GM21576 (cell line): ENCODE data around the gene DISC1.

Source experiments
- ATAC-seq: cut with Tn5 transposase; IDR thresholded peaks from one replicate; pipeline ENCODE4 v1.9.1; 2021; ENCODE audit warnings: mild to moderate bottlenecking, moderate library complexity; ENCODE audit not compliant: unreplicated experiment

Gene DISC1

DNA sequence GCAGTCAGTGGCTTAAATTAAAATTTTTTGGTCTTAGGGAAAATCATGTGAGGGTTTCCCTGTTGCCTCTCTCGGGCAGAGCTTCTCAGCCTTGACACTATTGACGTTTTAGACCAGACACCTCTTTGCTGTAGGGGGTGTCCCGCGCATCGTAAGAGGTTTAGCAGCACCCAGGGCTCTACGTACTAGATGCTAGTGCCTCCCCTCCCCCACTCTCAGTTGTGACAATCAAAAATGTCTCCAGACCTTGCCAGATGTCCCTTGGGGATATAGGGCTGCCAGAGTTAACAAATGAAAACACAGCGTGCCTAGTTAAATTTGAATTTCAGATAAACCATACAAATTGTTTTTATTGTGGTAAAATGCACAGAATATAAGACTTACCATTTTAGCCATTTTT lies 293.3 kb downstream of the DISC1 start:
- ATAC-seq: no peak

DNA sequence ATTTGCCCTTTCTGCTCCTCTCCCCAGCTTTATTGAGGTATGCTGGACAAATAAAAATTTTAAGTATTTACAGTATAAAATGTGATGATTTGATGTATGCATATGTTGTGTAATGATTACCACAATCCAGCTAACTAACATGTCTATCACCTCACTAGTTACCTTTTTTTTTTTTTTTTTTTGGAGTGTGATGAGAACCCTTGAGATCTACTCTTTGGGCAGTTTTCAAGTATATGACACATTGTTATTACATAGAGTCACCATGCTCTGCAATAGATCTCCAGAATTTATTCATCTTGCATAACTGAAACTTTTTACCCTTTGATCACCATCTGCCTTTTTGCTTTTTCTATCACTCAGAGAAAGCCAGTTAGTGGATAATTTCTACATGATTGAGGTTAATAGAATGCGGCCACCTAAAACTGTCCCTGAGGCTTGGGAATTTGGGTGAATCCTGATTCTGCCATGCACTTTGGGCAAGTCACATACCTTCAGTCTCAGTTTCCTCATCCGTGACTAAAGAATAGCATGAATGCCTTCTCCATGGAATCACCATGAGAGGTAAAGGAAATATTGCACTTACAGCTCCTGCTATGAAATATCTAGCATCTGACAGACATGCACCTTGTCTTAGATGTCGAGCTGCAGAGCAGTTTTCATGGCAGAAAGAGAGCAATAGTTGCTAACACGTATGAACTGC lies 295.2 kb downstream of the DISC1 start:
- ATAC-seq: no peak

DNA sequence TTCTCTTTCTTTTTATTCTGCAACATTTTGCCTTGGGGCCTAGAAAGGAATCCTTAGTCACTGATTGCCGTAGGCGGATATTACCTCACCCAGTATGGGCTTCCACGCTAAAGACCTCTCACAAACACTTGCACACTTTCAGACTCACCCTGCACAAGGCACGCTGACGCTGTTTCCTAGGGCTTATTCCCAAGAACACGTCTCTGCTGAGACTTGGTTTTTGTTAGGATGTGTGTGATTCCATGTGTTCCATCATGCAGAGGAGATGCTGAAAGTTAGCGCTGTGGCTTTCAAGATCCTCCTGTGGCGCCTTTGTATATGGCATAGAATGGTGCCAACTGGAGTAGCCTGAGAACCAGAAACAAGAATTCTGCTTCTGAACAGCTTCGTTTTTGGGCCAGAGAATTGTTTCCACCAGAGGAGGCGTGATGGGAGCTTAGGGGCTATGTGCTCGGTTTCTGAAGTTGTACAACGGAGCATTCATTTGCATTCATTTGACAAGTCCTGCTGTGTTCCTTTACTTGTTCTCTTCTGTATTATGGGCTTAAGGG lies 297.0 kb downstream of the DISC1 start:
- no peak for ATAC-seq

DNA sequence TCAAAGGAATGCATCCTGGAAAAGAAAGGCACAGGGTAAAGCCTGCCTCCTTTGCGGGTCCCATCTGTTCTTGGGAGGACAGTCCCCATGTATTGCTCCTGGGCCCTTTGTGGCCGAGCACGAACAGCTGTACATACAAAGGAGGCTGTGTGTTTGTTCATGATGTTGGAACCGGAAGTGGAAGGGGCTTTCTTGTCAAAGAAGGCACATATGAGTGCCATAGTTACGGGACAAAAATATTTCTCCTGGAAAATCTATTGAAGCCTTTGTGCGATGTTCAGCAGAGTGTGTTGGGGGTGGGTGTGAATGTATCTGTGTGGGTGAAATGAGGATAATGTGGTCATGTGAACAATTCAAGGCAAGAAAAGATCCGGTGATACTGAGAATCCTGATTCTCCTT lies 297.6 kb downstream of the DISC1 start:
- ATAC-seq: no peak

DNA sequence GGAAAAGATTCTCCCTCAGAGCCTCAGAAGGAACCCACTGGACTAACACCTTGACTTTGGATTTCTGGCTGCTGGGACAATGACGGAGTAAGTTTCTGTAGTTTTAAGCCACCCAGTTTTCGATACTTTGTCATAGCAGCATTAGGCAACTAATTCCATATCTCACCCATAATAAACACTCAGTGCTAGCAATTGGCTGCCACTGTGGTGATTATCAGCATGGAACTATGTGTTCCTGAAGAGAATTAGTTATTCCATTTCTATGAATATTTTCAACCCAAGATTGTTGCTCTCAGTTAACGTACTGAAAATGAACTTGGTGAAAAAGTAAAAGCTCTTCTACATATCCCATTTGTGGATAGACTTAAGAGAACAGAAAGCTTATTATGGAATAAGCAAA lies 299.3 kb downstream of the DISC1 start:
- ATAC-seq: no peak

DNA sequence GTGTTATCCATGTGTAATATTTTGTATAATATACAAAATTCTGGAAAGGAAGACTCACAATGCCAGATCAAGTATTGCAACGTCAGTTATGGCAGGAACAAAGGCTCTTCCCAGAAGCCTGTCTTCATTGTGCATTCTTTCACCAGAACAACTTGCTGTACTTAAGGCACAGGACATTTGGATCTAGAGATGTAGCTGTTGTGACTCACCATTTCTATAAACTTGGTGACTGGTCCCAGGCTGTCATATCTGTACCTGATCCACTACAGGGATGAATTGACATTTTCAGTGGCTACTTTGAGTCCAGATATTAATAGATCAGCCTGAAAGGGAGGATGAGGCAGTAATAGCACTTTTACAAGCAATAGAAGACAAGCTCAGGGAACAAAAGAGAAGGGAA lies 299.8 kb downstream of the DISC1 start:
- ATAC-seq: no peak

DNA sequence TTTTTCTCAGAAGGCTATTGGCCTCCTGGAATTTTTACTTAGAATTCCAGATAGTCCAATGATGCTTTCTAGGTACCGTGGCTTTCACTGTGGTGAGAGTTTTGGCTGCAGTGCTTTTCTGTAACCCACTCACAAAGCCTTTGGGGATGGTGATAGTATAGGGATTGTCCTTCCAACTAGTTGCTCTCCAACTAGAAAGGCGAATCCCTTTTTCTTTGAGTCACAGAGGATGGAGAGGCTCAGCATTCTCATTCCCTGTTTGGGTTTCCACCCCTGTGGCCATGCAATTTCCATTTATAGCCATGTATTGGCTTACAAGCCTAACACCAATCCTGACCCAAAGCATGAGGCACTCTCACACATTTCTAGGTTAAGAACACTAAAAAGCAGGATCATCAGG lies 300.3 kb downstream of the DISC1 start:
- no peak for ATAC-seq

DNA sequence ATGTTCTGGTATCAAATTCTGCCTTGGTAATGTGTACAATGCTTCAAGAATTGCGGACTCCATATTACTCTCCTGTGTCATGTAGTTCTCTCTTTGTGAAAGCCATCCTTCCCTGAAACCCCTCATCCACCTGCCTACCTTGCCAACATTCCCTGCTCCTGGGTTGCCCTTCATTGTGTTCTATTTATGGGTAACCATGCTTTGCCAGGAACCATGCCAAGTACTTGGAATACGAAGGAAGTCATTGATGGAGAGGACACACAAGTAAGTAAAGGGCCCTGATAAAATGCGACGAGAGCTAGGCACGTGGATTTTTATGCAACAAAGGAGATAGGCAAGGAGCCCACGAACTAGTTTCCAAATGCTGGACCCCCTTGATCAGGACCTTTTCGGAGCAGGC lies 300.8 kb downstream of the DISC1 start:
- ATAC-seq: no peak

DNA sequence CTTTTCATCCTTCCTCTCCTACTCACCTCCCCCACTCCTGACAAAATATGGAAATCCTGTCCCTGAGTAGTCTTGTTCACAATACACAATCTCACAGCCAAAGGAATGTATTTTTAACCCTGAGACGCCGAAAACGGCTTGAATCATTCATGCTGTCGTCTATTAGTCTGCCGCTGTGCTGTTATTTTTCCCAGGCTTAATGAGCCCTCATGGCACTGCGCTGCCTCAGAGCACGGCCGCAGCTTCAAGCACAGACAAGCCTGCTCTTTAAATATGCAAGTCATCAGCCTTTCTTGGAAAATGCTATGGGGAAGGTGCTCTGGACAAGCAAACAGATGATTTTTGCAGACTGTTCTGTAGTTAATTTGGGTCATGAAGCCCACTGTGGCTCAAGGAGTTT lies 302.7 kb downstream of the DISC1 start:
- ATAC-seq: no peak

DNA sequence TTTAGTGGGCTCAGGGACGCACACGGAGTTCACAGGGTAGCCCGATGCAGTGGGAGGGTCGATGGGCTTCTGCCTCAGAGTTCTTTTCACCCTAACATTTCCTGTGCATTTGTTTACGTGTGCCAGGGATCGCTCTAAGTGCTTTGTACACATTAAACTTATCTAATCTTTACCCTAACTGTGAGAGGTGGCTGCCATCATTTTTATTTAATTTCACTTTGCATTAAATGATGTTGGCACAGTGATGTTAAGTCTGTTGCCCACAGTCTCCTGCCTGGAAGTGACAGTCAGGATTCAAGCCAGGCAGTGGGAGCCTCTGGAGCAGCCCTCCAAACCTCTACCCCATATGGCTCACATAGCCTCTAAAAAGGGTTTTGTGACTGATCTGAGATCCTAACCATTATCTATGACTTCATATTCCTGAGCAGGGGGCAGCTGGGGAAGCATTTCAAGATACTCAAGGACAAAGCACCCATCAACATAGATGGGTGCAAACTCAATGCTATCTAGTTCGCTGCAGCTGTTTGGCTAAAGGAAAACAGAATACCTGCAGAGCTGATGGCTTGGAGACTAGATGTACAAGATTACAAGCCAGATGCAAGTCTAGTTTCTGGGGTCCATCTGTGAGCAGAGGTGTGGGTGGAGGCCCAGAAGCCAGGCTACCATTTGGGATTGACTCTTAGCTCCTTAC lies 303.8 kb downstream of the DISC1 start:
- no peak for ATAC-seq

DNA sequence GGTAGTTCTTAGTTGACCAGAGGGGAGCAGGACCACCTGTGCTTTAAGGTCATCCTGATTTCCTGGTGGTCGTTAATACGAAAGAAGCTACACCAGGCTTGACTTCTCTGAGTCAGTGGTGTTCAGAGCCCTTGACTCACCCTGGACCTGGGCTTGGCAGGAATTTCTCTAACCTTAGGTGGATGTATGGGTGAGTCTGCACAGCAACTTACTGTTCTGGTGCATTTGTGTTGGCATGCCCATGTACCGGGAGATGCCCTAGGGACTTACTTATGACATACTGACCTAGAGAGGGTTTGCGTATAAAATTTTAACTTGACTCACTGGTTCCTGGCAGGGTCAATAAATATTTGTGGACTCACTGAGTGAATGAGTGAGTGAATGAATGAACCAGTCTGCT lies 304.6 kb downstream of the DISC1 start:
- no peak for ATAC-seq

DNA sequence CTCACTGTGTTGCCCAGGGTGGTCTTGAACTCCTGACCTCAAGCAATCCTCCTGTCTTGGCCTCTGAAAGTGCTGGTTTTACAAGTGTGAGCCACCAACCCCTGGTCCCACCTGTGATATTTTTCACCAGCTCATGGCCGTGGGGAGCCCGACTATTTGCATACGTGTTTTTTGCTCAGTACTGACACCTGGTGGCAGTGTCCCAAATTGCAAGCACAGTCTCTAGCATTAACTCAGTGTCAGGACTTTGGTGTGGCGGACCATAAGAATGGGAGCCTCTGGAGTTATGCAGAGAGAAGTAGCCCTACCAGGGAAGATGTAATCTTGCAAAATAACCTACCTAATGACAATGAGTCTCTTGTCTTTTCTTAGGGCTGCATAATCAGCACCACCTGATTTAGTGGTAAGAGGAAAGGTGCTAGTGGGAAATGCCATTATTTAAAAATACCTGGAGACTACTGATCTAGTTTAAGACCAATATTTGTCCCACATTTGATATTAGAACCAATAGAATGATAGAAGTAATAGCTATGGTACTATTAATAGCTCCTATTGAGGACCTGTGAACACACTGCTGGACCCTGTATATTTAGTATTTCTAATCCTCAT lies 305.4 kb downstream of the DISC1 start:
- ATAC-seq: no peak

DNA sequence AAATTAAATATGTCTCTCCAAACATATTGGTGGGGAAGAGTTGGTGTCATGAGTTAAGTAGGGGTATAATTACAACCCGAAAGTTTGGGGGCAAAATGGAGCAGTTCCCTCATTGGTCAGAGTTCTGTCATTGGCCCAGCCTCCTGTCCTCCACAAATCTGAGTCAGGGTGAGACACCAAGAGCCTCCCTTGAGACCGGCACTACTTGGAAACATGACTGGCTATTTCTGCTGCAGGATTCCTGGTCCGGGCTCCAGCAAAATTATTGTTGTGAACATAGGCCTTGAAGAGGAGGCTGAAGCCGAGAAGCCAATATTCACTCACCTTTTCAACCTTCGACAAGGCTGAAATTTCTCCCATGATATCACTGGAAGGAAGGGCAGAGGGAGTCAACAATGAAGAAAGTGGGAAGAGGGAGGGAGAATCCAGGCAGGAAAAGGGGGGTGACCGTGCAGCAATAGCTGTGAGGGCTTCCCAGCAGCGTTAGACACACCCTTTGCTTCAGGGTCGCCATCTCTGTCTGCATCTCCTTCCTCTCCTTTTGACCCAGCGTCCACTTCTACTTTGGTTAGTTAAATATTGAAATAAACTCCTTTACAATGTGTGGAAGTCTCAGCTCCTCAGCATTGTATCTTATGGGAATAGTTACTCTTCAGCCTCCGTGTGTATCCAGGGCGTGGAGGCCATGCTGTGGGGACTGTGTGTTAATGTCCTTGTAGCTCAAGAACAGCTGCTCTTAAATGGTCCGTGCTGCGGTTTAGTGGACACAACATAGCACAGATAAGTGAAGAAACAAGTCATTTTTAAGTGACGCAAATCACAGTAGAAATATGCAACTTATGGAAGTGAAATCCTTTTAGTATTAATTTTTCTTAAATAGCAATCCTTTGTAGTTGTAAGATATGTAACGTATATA lies 307.4 kb downstream of the DISC1 start:
- no peak for ATAC-seq

DNA sequence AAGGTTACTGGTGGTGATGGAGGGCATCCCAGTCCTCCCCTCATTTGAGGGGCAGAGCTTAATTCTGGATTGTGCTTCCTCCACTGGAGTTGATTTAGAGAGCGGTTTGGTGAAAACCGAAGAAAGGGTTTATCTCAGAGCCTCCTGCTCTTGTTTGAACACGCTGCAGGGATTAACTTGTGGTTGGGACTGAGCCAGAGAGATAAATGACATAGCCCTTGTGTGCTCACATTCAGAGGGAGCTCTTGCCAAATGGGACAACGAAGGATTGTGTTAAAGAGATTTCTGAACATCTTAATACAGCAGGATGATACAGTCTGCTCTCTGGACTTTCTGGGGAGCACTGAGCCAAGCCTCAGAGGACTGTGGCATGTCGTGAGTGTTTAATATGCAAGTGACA lies 308.2 kb downstream of the DISC1 start:
- ATAC-seq: no peak

DNA sequence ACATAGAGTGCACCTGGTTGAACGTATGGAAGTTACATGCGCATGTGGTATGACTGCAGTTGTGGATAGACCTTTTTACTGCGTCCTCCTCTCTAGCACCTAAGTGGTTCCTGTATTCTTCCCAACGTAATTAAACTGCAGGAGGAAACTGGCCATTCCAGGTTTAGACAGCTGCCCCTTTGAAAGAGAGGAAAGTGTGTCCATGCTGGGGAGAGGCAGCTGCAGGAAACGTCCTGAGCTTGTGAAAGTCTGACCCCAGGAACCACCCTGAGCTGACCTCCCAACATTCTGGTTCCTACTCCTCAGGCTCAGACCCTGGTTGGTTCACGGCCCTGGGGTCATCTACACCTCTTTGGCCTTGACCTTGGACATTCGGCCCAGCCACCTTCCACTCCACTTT lies 309.3 kb downstream of the DISC1 start:
- no peak for ATAC-seq

DNA sequence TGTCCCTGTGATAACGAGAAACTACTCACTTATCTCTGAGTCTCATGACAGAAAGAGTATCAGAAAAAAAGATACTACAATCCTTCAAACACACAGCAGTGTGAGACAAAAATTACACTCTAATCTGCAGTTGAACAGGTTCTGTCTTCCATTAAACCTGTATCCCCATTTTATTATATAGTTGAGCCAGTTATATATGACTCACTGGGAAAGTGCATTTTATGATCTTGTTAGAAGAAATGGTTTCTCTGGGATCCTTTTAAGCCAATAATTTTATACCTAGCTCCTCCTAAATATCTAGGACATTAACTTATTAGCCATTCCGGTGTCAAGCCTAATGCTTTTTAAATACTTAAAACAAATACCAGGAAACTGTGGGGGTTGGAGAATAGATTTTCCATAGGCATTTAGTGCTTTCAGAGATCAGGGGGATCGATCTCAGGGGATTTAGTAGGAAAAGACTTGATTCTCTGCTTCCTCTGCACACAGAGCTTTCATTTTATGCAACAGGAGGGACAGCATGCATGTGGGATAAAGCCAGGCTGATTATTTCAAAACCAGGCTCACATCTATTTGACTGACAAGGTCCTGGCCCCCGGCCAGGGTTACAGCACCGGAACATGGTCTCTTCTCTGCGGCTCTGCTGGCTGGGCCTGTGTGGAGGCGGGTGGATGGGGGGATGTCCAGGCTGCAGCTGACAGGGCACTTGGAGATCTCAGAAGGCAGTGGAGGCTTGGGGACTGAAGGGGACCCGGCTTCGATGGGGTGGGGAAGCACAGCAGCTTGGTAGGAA lies 310.6 kb downstream of the DISC1 start:
- ATAC-seq: no peak

DNA sequence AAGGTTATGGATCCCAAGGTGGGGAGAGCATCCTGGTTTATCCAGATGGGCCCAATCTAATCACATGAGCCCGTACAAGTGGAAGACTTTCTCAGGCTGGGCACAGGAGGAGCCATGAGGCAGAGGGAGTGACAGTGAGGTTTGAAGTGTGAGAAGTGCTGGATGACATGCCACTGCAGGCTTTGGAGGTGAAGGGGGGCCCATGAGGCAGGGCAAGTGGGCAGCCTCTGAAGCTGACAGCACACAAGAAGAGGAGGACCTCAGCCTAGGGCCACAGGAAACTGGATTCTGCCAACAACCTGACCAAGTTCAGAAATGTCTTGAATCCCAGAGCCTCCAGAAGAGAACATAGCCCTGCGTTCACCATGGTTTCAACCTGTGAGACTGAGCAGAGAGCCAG lies 311.6 kb downstream of the DISC1 start:
- no peak for ATAC-seq

DNA sequence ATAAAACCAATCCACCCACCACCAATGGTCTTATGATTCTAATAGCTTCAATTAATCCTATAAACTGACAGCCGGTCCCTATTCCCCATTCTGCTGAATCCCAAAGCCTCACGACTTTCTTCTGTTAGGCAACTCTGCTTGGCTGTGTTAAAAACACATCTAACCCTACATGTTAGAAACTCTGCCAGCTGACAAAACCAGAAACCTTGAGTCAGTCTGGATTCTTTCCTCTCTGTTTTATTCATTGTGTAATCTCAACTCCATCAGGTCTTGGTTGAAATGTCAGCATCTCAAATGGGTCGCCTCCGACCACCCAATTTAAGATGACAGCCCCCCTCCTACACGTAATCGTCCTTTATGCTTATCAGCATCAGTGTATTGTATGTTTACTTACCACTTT lies 312.1 kb downstream of the DISC1 start:
- ATAC-seq: no peak

DNA sequence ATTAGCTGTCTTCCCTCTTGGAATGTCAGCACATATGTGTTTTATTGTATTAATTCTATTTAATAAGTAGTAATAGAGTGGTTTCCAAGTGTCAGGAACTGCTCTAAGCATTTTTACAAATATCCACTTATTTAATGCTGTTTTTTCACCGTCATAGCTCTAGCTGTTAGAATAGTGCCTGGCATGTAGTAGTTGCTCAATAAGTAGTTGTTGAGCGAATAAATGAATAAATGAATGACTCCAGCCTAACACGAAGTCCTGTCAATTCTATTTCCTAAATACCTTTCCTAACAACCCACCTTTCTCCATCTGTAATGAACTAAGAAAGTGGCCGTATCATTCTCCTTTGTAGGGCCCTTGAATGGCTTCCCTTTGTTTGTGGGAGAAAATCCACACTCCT lies 312.5 kb downstream of the DISC1 start:
- no peak for ATAC-seq

DNA sequence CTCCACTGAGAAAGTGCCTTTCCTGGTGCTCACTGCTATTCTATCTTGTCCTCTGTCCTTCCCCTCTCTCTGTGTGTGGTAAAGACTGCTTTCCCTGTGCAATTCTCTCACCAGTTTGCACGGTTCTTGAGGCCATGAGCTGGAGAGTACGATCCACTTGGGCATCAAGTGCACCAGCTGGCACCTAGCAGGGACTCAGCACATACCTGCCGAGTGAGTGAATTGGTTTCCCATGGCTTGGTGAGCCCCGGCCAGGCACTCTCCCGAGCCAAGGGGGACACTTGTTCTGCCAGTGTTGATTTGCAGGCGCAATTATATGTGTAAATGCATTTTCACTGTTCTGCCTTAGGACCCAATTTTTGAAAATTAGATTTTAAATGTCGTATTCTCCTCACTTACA lies 313.5 kb downstream of the DISC1 start:
- ATAC-seq: no peak
